Muscle of leg (tissue), 11 donors: ENCODE results near the gene GBX2. TPM values are rescaled to one million over a fixed set of nuclear protein-coding genes. Genes with fewer than 3 reads are reported as not detected.

ENCODE experiments used
- DNase-seq: peaks from one replicate; pipeline ENCODE4 v3.0.0; 2013
- H3K27ac ChIP-seq: one replicate; pipeline ENCODE4 v1.5.1; 2013; ENCODE audit warnings: mild to moderate bottlenecking, low read length, control low read depth
- H3K27me3 ChIP-seq: one replicate; pipeline ENCODE4 v1.6.1; 2013; ENCODE audit warnings: low read length; ENCODE audit not compliant: control insufficient read depth, insufficient read depth
- H3K36me3 ChIP-seq: one replicate; pipeline ENCODE4 v1.6.1; 2013; ENCODE audit warnings: low read length; ENCODE audit not compliant: control insufficient read depth, insufficient read depth
- H3K4me1 ChIP-seq: one replicate; pipeline ENCODE4 v1.6.1; 2013; ENCODE audit warnings: low read length; ENCODE audit not compliant: control insufficient read depth, insufficient read depth
- H3K4me3 ChIP-seq: one replicate; pipeline ENCODE4 v1.5.1; 2013; ENCODE audit warnings: low read length, control low read depth
- H3K9me3 ChIP-seq: replicated peaks from 2 replicates; pipeline ENCODE4 v1.6.1; 2013; ENCODE audit warnings: low read depth, low read length; ENCODE audit not compliant: control insufficient read depth
- WGBS: methylation state at CpG from one replicate; pipeline ENCODE4 v1.1.5; 2013; ENCODE audit warnings: missing lambda C conversion rate; ENCODE audit not compliant: insufficient coverage; 5-methylcytosine and 5-hydroxymethylcytosine counted together
- polyA plus RNA-seq, 8 donors: library from polyadenylated mRNA; unstranded; fragments of 120-200 nt; gene quantifications; one replicate each; pipeline versions ENCODE4 v1.2.1 to v1.2.3, GENCODE V29; 2013; ENCODE audit warnings: inconsistent platforms in 1 of 8, low replicate concordance in 1 of 8; ENCODE audit not compliant: insufficient read length in 8 of 8, insufficient read depth in 1 of 8
- total RNA-seq: library from RNA; stranded (reverse); fragments of 120-200 nt; gene quantifications from one replicate; pipeline ENCODE4 v1.2.4, GENCODE V29; 2013

The GBX2 gene
- total and polyA plus RNA-seq, 9 donors, result 0.10 to 0.15 (median 0.14) TPM; not detected in 6

GRCh38 chr2:236176417-236176816, 8.2 kb upstream of the GBX2 start:
- H3K27ac ChIP-seq, result no peak overlapping the region
- H3K36me3 ChIP-seq, result no peaks in the 10 kb centered on the region
- H3K27me3 ChIP-seq, result peaks cover 86% of the 10 kb centered on the region
- no peak for DNase-seq
- no peak overlapping the region for H3K4me3 ChIP-seq
- WGBS, result 8% methylated on average over 5 of the region's 7 CpGs
- no peaks in the 10 kb centered on the region for H3K9me3 ChIP-seq
- H3K4me1 ChIP-seq, result peaks cover 34% of the 10 kb centered on the region

- Histone ChIP-seq H3K9me3 (no peaks in the 10 kb centered on the region), H3K4me1 (peaks cover 40% of the 10 kb centered on the region), H3K4me3 (no peak overlapping the region), H3K27ac (no peak overlapping the region), H3K27me3 (peaks cover 88% of the 10 kb centered on the region), H3K36me3 (no peaks in the 10 kb centered on the region)
- DNase-seq, result no peak
- 36% methylated on average over 2 of the region's 6 CpGs for WGBS
These were observed 7.5 kb upstream of the GBX2 start for GRCh38 chr2:236175548-236176150.

- no peaks in the 10 kb centered on the region for H3K9me3 ChIP-seq
- H3K36me3 ChIP-seq, result no peaks in the 10 kb centered on the region
- peaks cover 42% of the 10 kb centered on the region for H3K4me1 ChIP-seq
- peaks cover 94% of the 10 kb centered on the region for H3K27me3 ChIP-seq
- no peak overlapping the region for H3K27ac ChIP-seq
- 2% methylated on average over 6 of the region's 23 CpGs for WGBS
- no peak overlapping the region for H3K4me3 ChIP-seq
- DNase-seq, result no peak
These were observed 5.8 kb upstream of the GBX2 start for GRCh38 chr2:236173729-236174607.

GRCh38 chr2:236173036-236173728, 5.0 kb upstream of the GBX2 start:
- DNase-seq, result no peak

GRCh38 chr2:236172255-236173035, 4.3 kb upstream of the GBX2 start:
- peaks cover 32% of the 10 kb centered on the region for H3K4me1 ChIP-seq
- 2% methylated on average over 36 of the region's 46 CpGs for WGBS
- H3K4me3 ChIP-seq, result no peak overlapping the region

More at GRCh38 chr2:236173036-236173728, 5.0 kb upstream of the GBX2 start:
- Histone ChIP-seq H3K27ac (no peak overlapping the region), H3K4me3 (no peak overlapping the region), H3K9me3 (no peaks in the 10 kb centered on the region), H3K27me3 (peaks cover 93% of the 10 kb centered on the region), H3K4me1 (peaks cover 39% of the 10 kb centered on the region), H3K36me3 (no peaks in the 10 kb centered on the region)
- WGBS, result 2% methylated on average over 54 of the region's 62 CpGs

GRCh38 chr2:236171680-236172254, 3.6 kb upstream of the GBX2 start:
- no peaks in the 10 kb centered on the region for H3K36me3 ChIP-seq
- peaks cover 91% of the 10 kb centered on the region for H3K27me3 ChIP-seq
- peaks cover 36% of the 10 kb centered on the region for H3K4me1 ChIP-seq
- no peak overlapping the region for H3K27ac ChIP-seq
- no peak for DNase-seq
- 0% methylated on average over 4 of the region's 16 CpGs for WGBS
- no peaks in the 10 kb centered on the region for H3K9me3 ChIP-seq
- H3K4me3 ChIP-seq, result no peak overlapping the region

More at GRCh38 chr2:236172255-236173035, 4.3 kb upstream of the GBX2 start:
- H3K27me3 ChIP-seq, result peaks cover 91% of the 10 kb centered on the region
- H3K9me3 ChIP-seq, result no peaks in the 10 kb centered on the region
- DNase-seq, result no peak
- no peak overlapping the region for H3K27ac ChIP-seq
- H3K36me3 ChIP-seq, result no peaks in the 10 kb centered on the region

- DNase-seq, result no peak
- WGBS, result 2% methylated on average over 24 of the region's 27 CpGs
- H3K27ac ChIP-seq, result no peak overlapping the region
- H3K36me3 ChIP-seq, result no peaks in the 10 kb centered on the region
- peaks cover 92% of the 10 kb centered on the region for H3K27me3 ChIP-seq
- H3K4me1 ChIP-seq, result peaks cover 40% of the 10 kb centered on the region
- H3K9me3 ChIP-seq, result no peaks in the 10 kb centered on the region
- H3K4me3 ChIP-seq, result no peak overlapping the region
These were observed 3.0 kb upstream of the GBX2 start for GRCh38 chr2:236171181-236171679.

GRCh38 chr2:236170590-236171165, 2.5 kb upstream of the GBX2 start:
- Histone ChIP-seq H3K9me3 (no peaks in the 10 kb centered on the region), H3K36me3 (no peaks in the 10 kb centered on the region), H3K27me3 (peaks cover 95% of the 10 kb centered on the region), H3K4me1 (peaks cover 46% of the 10 kb centered on the region), H3K27ac (no peak overlapping the region), H3K4me3 (no peak overlapping the region)
- DNase-seq, result no peak
- WGBS, result 4% methylated on average over 15 of the region's 21 CpGs
